ENCODE results near the gene ILF3.

The ILF3 gene

DNA sequence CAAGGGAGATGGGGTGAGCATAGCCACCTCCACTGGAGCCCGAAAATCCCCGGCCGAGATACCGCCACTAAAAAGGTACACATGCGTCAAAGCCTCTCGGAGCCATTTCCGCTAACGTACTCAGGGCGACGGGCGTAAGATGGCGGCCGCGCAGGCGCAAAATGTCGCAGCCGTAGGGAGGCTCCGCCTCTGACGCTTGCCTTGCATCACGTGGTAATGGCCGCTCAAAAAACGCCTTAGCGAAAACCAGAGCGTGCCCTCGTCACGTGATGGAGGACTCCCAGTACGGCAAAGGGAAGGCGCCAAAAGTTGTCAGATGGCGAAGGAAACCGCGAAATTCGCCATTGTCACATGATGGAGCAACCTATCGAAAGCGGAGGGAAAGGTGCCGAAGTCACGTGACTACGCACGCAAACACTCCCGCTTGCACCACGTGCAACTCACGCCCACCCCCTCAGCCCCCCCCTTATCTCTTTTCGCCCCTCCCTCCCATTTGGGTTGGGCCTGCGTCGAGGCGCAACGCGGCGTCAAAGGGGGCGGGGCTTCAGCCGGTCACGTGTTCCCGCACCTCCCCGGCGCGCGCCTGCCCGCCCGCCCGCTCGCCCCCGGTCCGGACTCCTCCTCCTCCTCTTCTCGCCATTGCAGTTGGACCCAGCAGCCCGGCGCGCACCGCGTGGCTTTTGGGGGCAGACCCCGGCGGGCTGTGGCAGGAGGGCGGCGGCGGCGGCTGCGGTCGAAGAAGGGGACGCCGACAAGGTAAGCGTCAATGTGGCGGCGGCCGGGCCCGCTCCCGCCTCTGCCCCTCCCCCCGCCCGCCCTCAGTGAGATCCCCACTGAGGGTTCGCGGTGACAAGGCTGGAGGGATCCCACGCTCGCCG is at the start of gene ILF3:
Gene ILF3, plus strand, starts transcription at position 615 of the 878 bp plus-strand sequence. CDS start 16,260 bp downstream, outside the sequence.
- peak; percentile 98 for DNase-seq (ENCODE audit: low read depth, low spot score)

- no peak for DNase-seq (ENCODE audit: low read depth, low spot score)
Observed at GRCh38 chr19:10604460-10604980, 49.6 kb upstream of the ILF3 start.

DNA sequence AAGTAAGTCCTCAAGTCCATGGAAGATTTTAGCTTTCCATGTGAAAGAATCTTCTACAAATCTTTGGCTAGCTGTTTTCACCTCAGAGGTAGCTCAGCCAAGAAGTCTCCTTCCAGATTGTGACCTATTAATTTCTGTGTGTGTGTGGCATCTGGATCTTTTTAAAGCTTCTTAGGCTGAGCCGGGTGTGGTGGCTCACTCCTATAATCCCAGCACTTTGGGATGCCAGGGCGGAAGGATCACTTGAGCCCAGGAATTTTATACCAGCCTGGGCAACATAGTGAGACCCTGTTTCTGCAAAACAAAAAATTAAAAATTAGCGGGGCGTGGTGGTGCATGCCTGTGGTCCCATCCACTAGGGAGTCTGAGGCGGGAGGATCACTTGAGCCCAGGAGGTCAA is 42.2 kb upstream of the ILF3 start:
- DNase-seq (ENCODE audit: low read depth, low spot score) = no peak

DNA sequence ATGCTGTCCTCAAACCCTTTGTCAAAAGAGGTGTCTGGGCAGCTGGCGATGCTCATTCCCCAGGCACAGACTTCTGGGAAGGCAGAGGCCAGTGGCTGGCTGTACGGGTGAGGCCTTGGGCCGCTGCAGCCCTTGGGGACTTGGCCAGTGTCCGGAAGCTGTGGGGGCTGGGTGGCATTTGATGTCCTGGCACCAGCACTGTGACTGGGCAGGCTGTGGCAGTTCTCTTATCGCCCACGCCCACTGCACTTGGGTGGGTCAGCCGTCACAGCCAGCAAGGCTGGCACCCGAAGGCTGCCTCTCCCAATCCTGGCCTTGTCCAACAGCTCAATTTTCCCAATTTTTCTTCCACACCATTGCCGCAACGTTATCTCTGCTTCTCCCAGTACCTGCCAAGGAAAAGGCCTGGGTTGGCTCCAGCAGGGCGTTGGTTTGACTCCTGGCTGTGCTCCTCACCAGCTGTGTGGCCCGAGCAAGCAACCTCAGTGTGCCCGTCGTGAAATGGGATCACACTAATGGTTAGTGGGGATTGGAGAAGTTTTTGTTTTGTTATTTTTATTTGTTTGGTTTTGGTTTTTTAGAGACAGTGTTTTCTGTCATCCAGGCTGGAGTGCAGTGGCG is 41.5 kb upstream of the ILF3 start:
- DNase-seq (ENCODE audit: low read depth, low spot score) = no peak

DNA sequence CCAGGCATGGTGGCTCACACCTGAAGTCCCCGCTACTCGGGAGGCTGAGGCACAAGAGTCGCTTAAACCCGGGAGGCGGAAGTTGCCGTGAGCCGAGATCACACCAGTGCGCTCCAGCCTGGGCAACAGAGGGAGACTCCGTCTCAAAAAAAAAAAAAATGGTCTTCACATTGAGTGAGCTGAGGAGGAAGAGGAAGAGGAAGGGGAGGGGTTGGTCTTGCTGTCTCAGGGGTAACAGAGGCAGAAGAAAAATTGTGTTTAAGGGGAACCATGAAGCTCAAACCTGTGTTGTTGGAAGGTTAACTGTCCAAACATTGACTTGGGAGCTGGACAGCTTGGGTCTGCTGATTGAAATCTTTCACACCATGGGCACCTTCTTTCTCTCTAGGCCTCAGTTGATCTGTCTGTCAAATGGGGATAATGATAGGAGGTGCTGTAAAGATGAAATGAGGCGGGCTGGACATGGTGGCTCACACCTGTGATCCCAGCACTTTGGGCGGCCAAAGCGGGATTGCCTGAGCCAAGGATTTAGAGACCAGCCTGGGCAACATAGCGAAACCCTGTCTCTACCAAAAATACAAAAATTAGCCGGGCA is 38.6 kb upstream of the ILF3 start:
- no peak for DNase-seq (ENCODE audit: low read depth, low spot score)

GRCh38 chr19:10617409-10618121 is 36.6 kb upstream of the ILF3 start:
- DNase-seq (ENCODE audit: low read depth, low spot score) = no peak

DNA sequence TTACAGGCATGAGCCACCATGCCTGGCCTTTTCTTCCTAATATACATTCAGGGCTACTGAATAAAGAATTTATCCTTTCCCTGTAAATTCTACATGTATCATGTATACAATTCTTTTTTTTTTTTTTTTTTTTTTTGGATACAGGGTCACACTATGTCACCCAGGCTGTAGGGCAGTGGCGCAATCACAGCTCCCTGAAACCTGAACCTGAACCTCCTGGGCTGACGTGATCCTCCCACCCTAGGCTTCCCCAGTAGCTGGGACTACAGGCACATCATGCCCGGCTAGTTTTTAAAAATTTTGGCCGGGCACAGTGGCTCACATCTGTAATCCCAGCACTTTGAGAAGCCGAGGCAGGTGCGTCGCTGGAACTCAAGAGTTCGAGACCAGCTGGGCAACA is 35.3 kb upstream of the ILF3 start:
- no peak for DNase-seq (ENCODE audit: low read depth, low spot score)

GRCh38 chr19:10620786-10621185 is 33.4 kb upstream of the ILF3 start:
- DNase-seq (ENCODE audit: low read depth, low spot score) = no peak

- no peak for DNase-seq (ENCODE audit: low read depth, low spot score)
Observed at GRCh38 chr19:10621966-10622365, 32.2 kb upstream of the ILF3 start.

- DNase-seq (ENCODE audit: low read depth, low spot score) = no peak
Observed at GRCh38 chr19:10624585-10624984, 29.6 kb upstream of the ILF3 start.

GRCh38 chr19:10625003-10625761 is 29.0 kb upstream of the ILF3 start, which contains the start of gene SLC44A2:
TSS of gene SLC44A2 (plus strand) at chr19:10625553. CDS start at chr19:10625634, 81 bp downstream.
- DNase-seq (ENCODE audit: low read depth, low spot score) = no peak

DNA sequence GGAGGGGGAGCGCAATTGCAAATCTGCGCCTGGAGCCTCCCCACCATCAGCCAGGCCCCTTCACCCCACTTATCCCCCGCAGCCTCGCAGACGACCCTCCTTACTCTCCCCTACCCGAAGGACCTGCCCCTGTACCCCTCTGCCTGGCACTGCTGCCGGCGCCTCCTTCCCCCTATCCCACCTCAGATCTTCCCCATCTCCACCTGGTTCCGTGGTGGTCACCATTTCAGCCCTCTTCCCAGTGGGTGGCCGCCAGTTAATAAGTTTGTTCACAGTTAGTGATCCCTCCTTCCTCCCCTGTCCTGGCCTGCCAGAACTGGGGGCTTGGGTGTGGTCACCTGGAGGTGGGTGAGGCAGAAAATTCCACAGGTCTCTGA is 28.4 kb upstream of the ILF3 start:
- no peak for DNase-seq (ENCODE audit: low read depth, low spot score)

- DNase-seq (ENCODE audit: low read depth, low spot score) = no peak
Observed at GRCh38 chr19:10631874-10632273, 22.3 kb upstream of the ILF3 start.

DNA sequence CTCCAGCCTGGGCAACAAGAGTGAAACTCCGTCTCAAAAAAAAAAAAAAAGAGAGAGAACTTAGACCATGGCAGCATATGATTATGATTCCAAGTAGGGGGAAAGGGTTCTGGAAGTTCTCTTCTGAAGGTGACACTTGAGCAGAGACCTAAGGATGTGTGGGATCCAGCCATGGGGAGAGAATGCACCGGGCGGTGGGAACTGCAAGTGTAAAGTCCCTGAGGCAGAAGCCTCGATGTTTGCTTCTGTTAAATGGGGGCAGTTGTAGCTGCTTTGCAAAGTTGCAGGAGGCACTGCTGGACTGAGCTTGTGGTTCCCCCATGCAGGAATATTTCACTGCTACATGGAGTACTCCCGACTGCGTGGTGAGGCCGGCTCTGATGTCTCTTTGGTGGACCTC is 19.7 kb upstream of the ILF3 start:
- DNase-seq (ENCODE audit: low read depth, low spot score) = no peak

DNA sequence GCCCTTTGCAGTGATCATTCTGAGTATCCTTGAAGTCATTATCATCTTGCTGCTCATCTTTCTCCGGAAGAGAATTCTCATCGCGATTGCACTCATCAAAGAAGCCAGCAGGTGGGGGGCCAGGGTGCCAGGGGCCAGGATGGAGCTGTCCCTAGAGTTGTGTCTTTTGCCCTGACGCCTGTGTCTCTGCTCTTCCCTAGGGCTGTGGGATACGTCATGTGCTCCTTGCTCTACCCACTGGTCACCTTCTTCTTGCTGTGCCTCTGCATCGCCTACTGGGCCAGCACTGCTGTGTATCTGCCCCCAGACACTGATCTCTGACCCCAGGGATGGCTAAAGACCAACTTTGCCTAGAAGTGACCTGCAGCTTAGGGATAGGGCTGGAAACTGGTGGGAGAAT is 19.2 kb upstream of the ILF3 start:
- DNase-seq (ENCODE audit: low read depth, low spot score) = no peak

- DNase-seq (ENCODE audit: low read depth, low spot score) = no peak
Observed at GRCh38 chr19:10636304-10636972, 17.7 kb upstream of the ILF3 start.

DNA sequence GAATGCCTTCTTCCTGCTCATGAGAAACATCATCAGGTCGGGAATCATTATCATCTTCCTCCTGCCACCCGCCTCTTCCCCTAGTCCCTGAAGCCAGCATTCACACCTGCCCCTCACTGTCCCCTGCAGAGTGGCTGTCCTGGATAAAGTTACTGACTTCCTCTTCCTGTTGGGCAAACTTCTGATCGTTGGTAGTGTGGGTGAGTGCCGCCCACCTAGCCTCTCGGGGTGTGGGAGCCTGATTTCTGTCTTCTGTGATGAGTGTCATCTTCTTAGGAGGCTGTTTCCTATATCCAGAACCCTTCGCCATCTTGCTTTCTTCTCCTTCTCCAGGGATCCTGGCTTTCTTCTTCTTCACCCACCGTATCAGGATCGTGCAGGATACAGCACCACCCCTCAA is 16.3 kb upstream of the ILF3 start:
- no peak for DNase-seq (ENCODE audit: low read depth, low spot score)

DNA sequence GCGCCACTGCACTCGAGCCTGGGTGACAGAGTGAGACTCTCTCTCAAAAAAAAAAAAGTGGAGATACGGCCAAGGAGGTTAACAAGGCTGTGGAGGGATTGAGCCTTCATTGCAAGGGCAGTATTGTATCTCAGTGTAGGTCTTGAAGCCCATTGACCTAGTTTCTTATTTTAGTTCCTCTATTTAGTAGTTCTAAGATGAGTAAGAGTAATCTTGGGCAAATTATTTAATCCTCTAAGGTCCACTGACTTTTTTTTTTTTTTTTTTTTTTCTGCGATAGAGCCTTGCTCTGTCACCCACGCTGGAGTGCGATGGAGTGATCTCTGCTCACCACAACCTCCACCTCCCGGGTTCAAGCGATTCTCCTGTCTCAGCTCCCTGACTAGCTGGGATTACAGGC is 14.3 kb upstream of the ILF3 start:
- DNase-seq (ENCODE audit: low read depth, low spot score) = no peak

GRCh38 chr19:10640361-10640760 is 13.8 kb upstream of the ILF3 start:
- no peak for DNase-seq (ENCODE audit: low read depth, low spot score)

GRCh38 chr19:10641248-10641647 is 12.9 kb upstream of the ILF3 start:
- DNase-seq (ENCODE audit: low read depth, low spot score) = no peak
